ENCODE data around the gene GRAP2.

- TF ChIP-seq, protein P1, sequence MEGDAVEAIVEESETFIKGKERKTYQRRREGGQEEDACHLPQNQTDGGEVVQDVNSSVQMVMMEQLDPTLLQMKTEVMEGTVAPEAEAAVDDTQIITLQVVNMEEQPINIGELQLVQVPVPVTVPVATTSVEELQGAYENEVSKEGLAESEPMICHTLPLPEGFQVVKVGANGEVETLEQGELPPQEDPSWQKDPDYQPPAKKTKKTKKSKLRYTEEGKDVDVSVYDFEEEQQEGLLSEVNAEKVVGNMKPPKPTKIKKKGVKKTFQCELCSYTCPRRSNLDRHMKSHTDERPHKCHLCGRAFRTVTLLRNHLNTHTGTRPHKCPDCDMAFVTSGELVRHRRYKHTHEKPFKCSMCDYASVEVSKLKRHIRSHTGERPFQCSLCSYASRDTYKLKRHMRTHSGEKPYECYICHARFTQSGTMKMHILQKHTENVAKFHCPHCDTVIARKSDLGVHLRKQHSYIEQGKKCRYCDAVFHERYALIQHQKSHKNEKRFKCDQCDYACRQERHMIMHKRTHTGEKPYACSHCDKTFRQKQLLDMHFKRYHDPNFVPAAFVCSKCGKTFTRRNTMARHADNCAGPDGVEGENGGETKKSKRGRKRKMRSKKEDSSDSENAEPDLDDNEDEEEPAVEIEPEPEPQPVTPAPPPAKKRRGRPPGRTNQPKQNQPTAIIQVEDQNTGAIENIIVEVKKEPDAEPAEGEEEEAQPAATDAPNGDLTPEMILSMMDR (IDR thresholded peaks at IDR 0.05) = no peak
- TF ChIP-seq POLR2A (IDR thresholded peaks at IDR 0.05) = no peak
These were observed 101.1 kb downstream of the GRAP2 start for GRCh38 chr22:40001800-40002577.
